BLaER1 treated with 17β-estradiol and CSF1 and Interleukin-3, amounts not matched to agents 10 nM and 100 nM (cell line): ENCODE measurements around the gene SCN2A.
"Not testable (repeated sequence)": the region's sequence is repeated elsewhere in the genome, so short reads cannot be mapped to it uniquely, and the experiment has no call there.

Experiments
- H3K27ac ChIP-seq, 11 experiments: shearing (Covaris generic); formaldehyde crosslinking; 2 replicates each; pipeline ENCODE4 v1.8.1; 2022
- H3K27me3 ChIP-seq, 11 experiments: shearing (Covaris generic); formaldehyde crosslinking; 2 replicates each; pipeline ENCODE4 v1.8.1; 2022
- H3K36me3 ChIP-seq, 11 experiments: shearing (Covaris generic); formaldehyde crosslinking; 2 replicates each; pipeline ENCODE4 v1.8.1; 2022
- H3K4me1 ChIP-seq, 10 experiments: shearing (Covaris generic); formaldehyde crosslinking; 2 replicates each; pipeline ENCODE4 v1.8.1; 2022
- H3K4me2 ChIP-seq, 11 experiments: shearing (Covaris generic); formaldehyde crosslinking; 2 replicates each; pipeline ENCODE4 v1.8.1; 2022
- H3K4me3 ChIP-seq, 10 experiments: shearing (Covaris generic); formaldehyde crosslinking; 2 replicates each; pipeline ENCODE4 v1.8.1; 2022
- H3K9ac ChIP-seq, 11 experiments: shearing (Covaris generic); formaldehyde crosslinking; 2 replicates each; pipeline ENCODE4 v1.8.1; 2022
- H3K9me3 ChIP-seq, 11 experiments: shearing (Covaris generic); formaldehyde crosslinking; replicated peaks in 1 of 11; 2 replicates each; pipeline ENCODE4 v1.8.1; 2022
- H4K20me1 ChIP-seq, 11 experiments: shearing (Covaris generic); formaldehyde crosslinking; 2 replicates each; pipeline ENCODE4 v1.8.1; 2022
- Cebpa-rat ChIP-seq, 11 experiments: shearing (Covaris generic); IDR thresholded peaks; 2 replicates each; pipeline ENCODE4 v1.8.1; 2022

The SCN2A gene

GRCh38 chr2:165245081-165245793, 6.0 kb downstream of the SCN2A start:
- TF ChIP-seq Cebpa-rat (IDR thresholded peaks at IDR 0.05), result no peak
- no peaks in the 10 kb centered on the region for H3K27me3 ChIP-seq

DNA sequence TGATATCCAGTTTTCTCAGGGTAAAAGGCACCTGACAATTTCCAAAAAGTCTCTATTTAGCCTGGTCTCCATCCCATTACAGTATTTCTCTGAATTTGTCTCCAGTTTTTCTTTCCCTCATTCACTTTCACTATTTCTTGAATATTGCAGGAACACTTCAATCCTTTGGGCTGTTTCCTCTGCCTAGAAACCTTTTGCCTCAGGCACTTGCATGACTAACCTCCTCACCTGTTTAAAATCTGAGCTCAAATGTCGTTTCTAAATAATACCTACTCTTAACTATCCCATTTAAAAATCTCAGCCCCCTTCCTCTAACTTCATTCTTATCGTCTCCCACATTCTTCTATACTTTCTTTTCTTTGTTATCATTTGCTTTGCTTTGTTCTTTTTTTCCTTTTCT, 9.0 kb downstream of the SCN2A start:
- H3K27me3 ChIP-seq, result no peaks in the 10 kb centered on the region
- no peak for TF ChIP-seq Cebpa-rat (IDR thresholded peaks at IDR 0.05)
- H4K20me1 ChIP-seq, result peaks cover 0 to 4% (median 0%) of the 10 kb centered on the region in 11 experiments; a peak in 1 of 22 replicates
- no peaks in the 10 kb centered on the region for H3K4me1 ChIP-seq
- H3K9ac ChIP-seq, result no peak overlapping the region
- H3K4me3 ChIP-seq, result no peak overlapping the region
- H3K4me2 ChIP-seq, result no peak overlapping the region
- no peaks in the 10 kb centered on the region for H3K9me3 ChIP-seq
- no peak overlapping the region for H3K27ac ChIP-seq
- H3K36me3 ChIP-seq, result no peaks in the 10 kb centered on the region

More at GRCh38 chr2:165245081-165245793, 6.0 kb downstream of the SCN2A start:
- Histone ChIP-seq H3K9me3 (no peaks in the 10 kb centered on the region), H3K36me3 (no peaks in the 10 kb centered on the region), H3K9ac (no peak overlapping the region), H3K4me1 (no peaks in the 10 kb centered on the region), H3K4me3 (no peak overlapping the region), H4K20me1 (peaks cover 0 to 4% (median 0%) of the 10 kb centered on the region in 11 experiments; a peak in 1 of 22 replicates), H3K27ac (no peak overlapping the region), H3K4me2 (no peak overlapping the region)

- H3K4me2 ChIP-seq, result no peak overlapping the region
- no peak overlapping the region for H3K27ac ChIP-seq
- no peaks in the 10 kb centered on the region for H3K4me1 ChIP-seq
- H4K20me1 ChIP-seq, result peaks cover 0 to 4% (median 0%) of the 10 kb centered on the region in 11 experiments; a peak in 1 of 22 replicates
- H3K9me3 ChIP-seq, result no peaks in the 10 kb centered on the region
- H3K36me3 ChIP-seq, result no peaks in the 10 kb centered on the region
- no peaks in the 10 kb centered on the region for H3K27me3 ChIP-seq
- no peak overlapping the region for H3K9ac ChIP-seq
- no peak for TF ChIP-seq Cebpa-rat (IDR thresholded peaks at IDR 0.05)
- H3K4me3 ChIP-seq, result no peak overlapping the region
These were observed 12.2 kb downstream of the SCN2A start for GRCh38 chr2:165251366-165251765.

DNA sequence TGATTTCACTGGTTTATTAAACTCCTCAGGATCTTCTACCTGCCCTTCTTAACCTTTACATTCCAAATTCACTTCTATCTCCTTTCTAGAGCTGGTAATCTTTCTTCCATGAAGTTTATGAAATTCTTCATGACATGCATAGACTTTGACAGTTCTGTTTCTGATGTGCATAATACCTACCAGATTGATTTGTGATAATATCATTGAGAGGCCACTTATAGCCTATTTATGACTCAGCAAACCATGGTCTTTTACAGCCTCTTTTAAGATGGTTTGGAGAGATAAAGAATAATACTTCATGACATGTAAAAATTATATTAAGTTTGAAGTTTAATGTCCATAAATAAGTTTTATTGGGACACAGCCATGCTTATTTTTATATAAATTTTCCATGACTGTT, 14.0 kb downstream of the SCN2A start:
- Histone ChIP-seq H3K27me3 (no peaks in the 10 kb centered on the region), H3K4me1 (no peaks in the 10 kb centered on the region), H3K9me3 (no peaks in the 10 kb centered on the region), H3K36me3 (no peaks in the 10 kb centered on the region), H4K20me1 (peaks cover 0 to under 1% (median 0%) of the 10 kb centered on the region in 11 experiments; a peak in 1 of 22 replicates), H3K27ac (no peak overlapping the region), H3K4me2 (no peak overlapping the region), H3K4me3 (no peak overlapping the region), H3K9ac (no peak overlapping the region)
- no peak for TF ChIP-seq Cebpa-rat (IDR thresholded peaks at IDR 0.05)

DNA sequence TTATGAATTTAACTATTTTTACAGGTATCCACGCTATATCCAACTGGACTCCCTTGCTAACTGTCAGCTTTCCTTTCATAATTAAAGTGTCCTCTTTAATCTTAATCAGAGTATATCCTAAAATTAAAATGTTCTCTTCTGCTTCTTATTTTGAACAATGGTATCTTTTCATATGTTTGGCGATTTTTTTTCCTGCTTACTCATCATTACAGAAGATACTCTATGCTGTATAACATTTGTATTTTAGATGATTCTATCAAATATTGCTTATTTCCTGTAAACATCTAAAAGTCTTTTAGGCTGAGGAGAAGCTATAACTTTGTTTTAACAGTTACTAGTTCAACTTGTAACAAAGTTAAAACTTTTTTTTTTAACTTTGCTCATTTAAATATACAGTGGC, 17.4 kb downstream of the SCN2A start:
- no peak for TF ChIP-seq Cebpa-rat (IDR thresholded peaks at IDR 0.05)
- Histone ChIP-seq H3K9ac (no peak overlapping the region), H3K27ac (no peak overlapping the region), H3K36me3 (no peaks in the 10 kb centered on the region), H3K9me3 (no peaks in the 10 kb centered on the region), H3K27me3 (no peaks in the 10 kb centered on the region), H3K4me1 (no peaks in the 10 kb centered on the region), H4K20me1 (no peaks in the 10 kb centered on the region), H3K4me3 (no peak overlapping the region), H3K4me2 (no peak overlapping the region)

DNA sequence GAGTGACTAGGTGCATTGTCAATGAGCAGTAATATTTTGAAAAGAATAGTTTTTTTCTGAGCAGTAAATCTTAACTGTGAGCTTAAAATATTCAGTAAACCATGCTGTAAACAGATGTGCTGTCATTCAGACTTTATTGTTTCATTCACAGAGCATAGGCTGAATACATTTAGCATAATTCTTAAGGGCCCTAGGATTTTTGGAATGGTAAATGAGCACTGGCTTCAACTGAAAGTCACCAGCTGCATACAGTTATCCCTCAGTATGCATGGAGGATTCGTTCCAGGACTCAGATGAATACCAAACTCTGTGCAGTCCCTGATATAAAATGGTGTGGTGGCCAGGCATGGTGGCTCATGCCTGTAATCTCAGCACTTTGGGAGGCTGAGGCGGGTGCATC, 21.1 kb downstream of the SCN2A start:
- not testable (repeated sequence) for H3K36me3 ChIP-seq, H3K4me3 ChIP-seq, H3K27me3 ChIP-seq, H3K9ac ChIP-seq, H3K9me3 ChIP-seq, H4K20me1 ChIP-seq, H3K27ac ChIP-seq, H3K4me2 ChIP-seq, H3K4me1 ChIP-seq

GRCh38 chr2:165268754-165269153, 29.5 kb downstream of the SCN2A start:
- no peak overlapping the region for H3K4me3 ChIP-seq
- no peak overlapping the region for H3K9ac ChIP-seq
- no peaks in the 10 kb centered on the region for H3K27me3 ChIP-seq
- no peaks in the 10 kb centered on the region for H3K36me3 ChIP-seq
- H3K4me2 ChIP-seq, result no peak overlapping the region
- H3K4me1 ChIP-seq, result no peaks in the 10 kb centered on the region
- H4K20me1 ChIP-seq, result no peaks in the 10 kb centered on the region
- TF ChIP-seq Cebpa-rat (IDR thresholded peaks at IDR 0.05), result no peak
- no peaks in the 10 kb centered on the region for H3K9me3 ChIP-seq
- H3K27ac ChIP-seq, result no peak overlapping the region

- H3K36me3 ChIP-seq, result no peaks in the 10 kb centered on the region
- TF ChIP-seq Cebpa-rat (IDR thresholded peaks at IDR 0.05), result no peak
- no peak overlapping the region for H3K4me2 ChIP-seq
- H3K9ac ChIP-seq, result no peak overlapping the region
- H3K4me3 ChIP-seq, result no peak overlapping the region
- H3K27me3 ChIP-seq, result no peaks in the 10 kb centered on the region
- no peak overlapping the region for H3K27ac ChIP-seq
- no peaks in the 10 kb centered on the region for H4K20me1 ChIP-seq
- H3K9me3 ChIP-seq, result no peaks in the 10 kb centered on the region
- no peaks in the 10 kb centered on the region; a peak in 1 of 20 replicates for H3K4me1 ChIP-seq
These were observed 34.0 kb downstream of the SCN2A start for GRCh38 chr2:165273176-165273575.

DNA sequence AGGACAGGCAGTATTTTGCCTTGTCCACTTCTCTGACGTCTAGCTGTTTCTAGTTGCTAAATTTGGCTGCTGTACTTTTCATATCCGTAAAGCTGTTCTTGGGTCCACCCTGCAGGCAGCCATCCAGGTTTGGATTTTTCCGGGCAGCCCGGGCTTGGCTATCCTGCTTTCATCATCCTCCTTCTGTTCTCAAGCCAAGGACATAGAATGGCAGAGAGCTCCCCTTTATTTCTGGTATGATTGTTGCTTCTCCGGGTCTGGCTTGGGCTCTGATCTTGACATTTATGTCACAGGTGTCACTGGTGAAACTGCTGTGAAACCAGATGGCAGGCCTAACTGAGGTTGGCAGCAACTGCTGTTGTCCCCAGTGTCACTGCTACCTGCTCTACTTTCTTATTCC, 35.5 kb downstream of the SCN2A start:
- Histone ChIP-seq H3K36me3 (no peaks in the 10 kb centered on the region), H3K4me2 (no peak overlapping the region), H3K27ac (no peak overlapping the region), H4K20me1 (no peaks in the 10 kb centered on the region), H3K9me3 (no peaks in the 10 kb centered on the region), H3K27me3 (no peaks in the 10 kb centered on the region), H3K4me3 (no peak overlapping the region), H3K4me1 (no peaks in the 10 kb centered on the region; a peak in 1 of 20 replicates), H3K9ac (no peak overlapping the region)
- TF ChIP-seq Cebpa-rat (IDR thresholded peaks at IDR 0.05), result no peak

- Histone ChIP-seq H3K36me3 (no peaks in the 10 kb centered on the region), H3K9ac (no peak overlapping the region), H3K27ac (no peak overlapping the region), H3K27me3 (no peaks in the 10 kb centered on the region), H3K9me3 (no peaks in the 10 kb centered on the region), H3K4me2 (no peak overlapping the region), H3K4me3 (no peak overlapping the region), H3K4me1 (no peaks in the 10 kb centered on the region; a peak in 1 of 20 replicates), H4K20me1 (no peaks in the 10 kb centered on the region)
- TF ChIP-seq Cebpa-rat (IDR thresholded peaks at IDR 0.05), result no peak
These were observed 36.7 kb downstream of the SCN2A start for GRCh38 chr2:165275932-165276331.
